ENCODE results near the gene LUC7L. TPM values are rescaled to one million over a fixed set of nuclear protein-coding genes. Genes with fewer than 3 reads are reported as not detected.
A peak's percentile ranks its signal among the peaks of the same experiment; 100 is the strongest.
"Not testable (repeated sequence)": the region's sequence is repeated elsewhere in the genome, so short reads cannot be mapped to it uniquely, and the experiment has no call there.

The LUC7L gene
- total and polyA plus RNA-seq, 7 experiments from 2014 or later = 6.9 to 177 (median 148) TPM

DNA sequence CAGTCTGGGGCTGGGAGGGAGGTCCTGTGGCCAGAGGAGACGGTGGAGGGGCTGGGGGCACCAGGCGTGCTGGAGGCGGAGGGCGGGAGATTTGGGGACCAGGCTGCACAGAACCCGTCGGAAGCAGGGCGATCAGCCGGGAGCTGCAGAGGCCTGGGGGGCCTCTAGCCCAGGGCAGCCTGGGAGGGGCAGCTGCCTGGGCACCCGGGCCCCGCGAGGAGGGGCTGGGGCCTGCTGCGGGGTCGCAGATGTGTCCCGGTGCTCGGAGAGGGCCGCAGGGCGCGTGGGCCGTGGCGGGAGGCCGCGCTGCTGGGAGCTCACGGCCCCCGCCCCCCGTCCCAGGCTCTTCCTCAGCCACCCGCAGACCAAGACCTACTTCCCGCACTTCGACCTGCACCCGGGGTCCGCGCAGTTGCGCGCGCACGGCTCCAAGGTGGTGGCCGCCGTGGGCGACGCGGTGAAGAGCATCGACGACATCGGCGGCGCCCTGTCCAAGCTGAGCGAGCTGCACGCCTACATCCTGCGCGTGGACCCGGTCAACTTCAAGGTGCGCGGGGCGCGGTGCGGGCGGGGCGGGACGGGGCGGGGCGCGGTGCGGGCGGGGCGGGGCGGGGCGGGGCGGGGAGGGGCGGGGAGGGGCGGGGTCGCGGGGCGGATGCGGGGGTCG, 75.6 kb downstream of the LUC7L start:
- H3K27ac ChIP-seq (ENCODE audit: low read depth, low read length); ATAC-seq; H3K9me3 Mint-ChIP-seq; H3K27ac Mint-ChIP-seq; H3K4me3 ChIP-seq (ENCODE audit: low read length); H3K9me3 ChIP-seq (ENCODE audit: control insufficient read depth in 2 of 3, low read length in 3 of 3); H3K36me3 Mint-ChIP-seq; H3K4me1 ChIP-seq (ENCODE audit: control insufficient read depth in 2 of 2, insufficient read depth in 2 of 2, low read length in 2 of 2); POLR2A ChIA-PET; H3K4me1 Mint-ChIP-seq; DNase-seq; H3K36me3 ChIP-seq (ENCODE audit: control insufficient read depth in 2 of 3, insufficient read depth in 3 of 3, low read length in 3 of 3); CTCF ChIA-PET; H3K27me3 ChIP-seq (ENCODE audit: control insufficient read depth in 2 of 2, insufficient read depth in 2 of 2, low read length in 2 of 2): not testable (repeated sequence)
- H3K4me3 Mint-ChIP-seq = peak overlapping the region in 1 of 10 donors; percentile 79
- intact Hi-C loops (cut with micrococcal nuclease) = loop anchor here in 1 of 2 donors (1.0 kb wide), 1 partner anchor 28 kb away; no protein-coding TSS in a partner anchor
- H3K27me3 Mint-ChIP-seq = peaks cover 23 to 51% (median 36%) of the 10 kb centered on the region in 5 donors

DNA sequence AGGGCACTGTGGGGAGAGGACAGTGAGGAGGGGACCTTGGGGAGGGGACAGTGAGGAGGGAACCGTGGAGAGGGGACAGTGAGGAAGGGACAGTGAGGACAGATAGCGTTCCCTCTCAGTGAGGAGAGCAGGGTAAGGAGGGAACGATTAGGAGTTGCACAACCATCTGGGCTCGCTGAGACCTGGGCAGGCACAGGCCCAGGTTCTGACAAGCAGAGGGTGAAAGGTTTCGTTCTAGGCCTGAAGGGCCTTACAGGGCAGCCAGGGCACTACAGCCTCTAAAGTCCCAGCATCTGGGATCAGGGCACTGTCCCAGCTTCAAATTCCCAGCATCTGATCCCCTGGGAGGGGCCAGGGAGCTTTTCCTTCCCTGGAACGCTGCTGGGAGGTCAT, 76.1 kb downstream of the LUC7L start:
- ATAC-seq; H3K9me3 ChIP-seq (ENCODE audit: control insufficient read depth in 2 of 3, low read length in 3 of 3); POLR2A ChIA-PET; intact Hi-C loops (cut with micrococcal nuclease); H3K9me3 Mint-ChIP-seq; H3K4me3 ChIP-seq (ENCODE audit: low read length); H3K27ac ChIP-seq (ENCODE audit: low read depth, low read length); H3K27me3 ChIP-seq (ENCODE audit: control insufficient read depth in 2 of 2, insufficient read depth in 2 of 2, low read length in 2 of 2); CTCF ChIA-PET; H3K4me1 Mint-ChIP-seq; H3K36me3 ChIP-seq (ENCODE audit: control insufficient read depth in 2 of 3, insufficient read depth in 3 of 3, low read length in 3 of 3); H3K36me3 Mint-ChIP-seq; DNase-seq; H3K4me1 ChIP-seq (ENCODE audit: control insufficient read depth in 2 of 2, insufficient read depth in 2 of 2, low read length in 2 of 2); H3K27ac Mint-ChIP-seq: not testable (repeated sequence)
- peaks cover 19 to 51% (median 37%) of the 10 kb centered on the region in 5 donors for H3K27me3 Mint-ChIP-seq
- peak overlapping the region in 4 of 10 donors; percentile 25 to 60 (median 46) for H3K4me3 Mint-ChIP-seq

DNA sequence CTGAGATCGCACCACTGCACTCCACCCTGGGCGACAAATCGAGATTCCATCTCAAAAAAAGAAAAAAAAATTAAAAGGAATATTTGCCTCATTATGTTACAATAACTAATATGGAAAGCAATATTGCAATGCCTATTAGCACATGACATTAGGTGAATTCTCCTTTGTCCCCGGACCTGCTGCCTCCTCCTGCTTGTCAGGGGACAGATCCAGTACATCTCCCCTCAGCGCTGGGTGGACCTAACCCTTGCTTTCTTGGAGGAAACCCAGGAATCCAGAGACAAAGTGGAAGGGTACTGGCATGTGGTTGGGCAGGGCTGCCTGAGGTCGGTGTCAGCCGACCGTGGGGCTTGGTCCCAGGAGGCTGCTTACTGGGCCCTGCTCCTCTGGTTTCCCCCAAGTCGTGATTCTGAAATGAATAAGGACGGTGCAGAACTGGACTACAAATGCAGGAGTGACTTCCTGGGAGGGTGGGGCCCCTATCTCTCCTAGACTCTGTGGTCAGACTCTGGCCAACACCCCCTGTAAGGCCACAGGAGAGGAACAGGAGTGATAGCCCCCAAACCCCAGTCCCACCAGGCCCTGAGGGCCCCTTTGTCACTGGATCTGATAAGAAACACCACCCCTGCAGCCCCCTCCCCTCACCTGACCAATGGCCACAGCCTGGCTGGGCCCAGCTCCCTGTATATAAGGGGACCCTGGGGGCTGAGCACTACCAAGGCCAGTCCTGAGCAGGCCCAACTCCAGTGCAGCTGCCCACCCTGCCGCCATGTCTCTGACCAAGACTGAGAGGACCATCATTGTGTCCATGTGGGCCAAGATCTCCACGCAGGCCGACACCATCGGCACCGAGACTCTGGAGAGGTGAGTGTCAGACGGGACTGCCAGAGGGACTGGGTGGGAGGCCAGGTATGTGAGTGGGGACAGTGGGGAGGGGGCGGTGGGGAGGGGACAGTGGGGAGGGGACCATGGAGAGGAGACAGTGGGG, 76.8 kb downstream of the LUC7L start, which contains the start of gene HBZ:
TSS of gene HBZ (plus strand) at position 504 of the 988 bp plus-strand sequence. CDS start at position 770, 266 bp downstream.
- peaks cover 0 to 5% (median 0%) of the 10 kb centered on the region in 5 donors for H3K36me3 Mint-ChIP-seq
- Histone ChIP-seq H3K9me3 (ENCODE audit: control insufficient read depth in 2 of 3, low read length in 3 of 3) (no peaks in the 10 kb centered on the region), H3K4me3 (ENCODE audit: low read length) (no peak within 1 kb of the TSS), H3K27ac (ENCODE audit: low read depth, low read length) (no peak within 1 kb of the TSS), H3K4me1 (ENCODE audit: control insufficient read depth in 2 of 2, insufficient read depth in 2 of 2, low read length in 2 of 2) (peaks cover 0 to 5% of the 10 kb centered on the region in 2 donors), H3K36me3 (ENCODE audit: control insufficient read depth in 2 of 3, insufficient read depth in 3 of 3, low read length in 3 of 3) (no peaks in the 10 kb centered on the region), H3K27me3 (ENCODE audit: control insufficient read depth in 2 of 2, insufficient read depth in 2 of 2, low read length in 2 of 2) (peaks cover 0 to 6% of the 10 kb centered on the region in 2 donors)
- ATAC-seq (no peak), DNase-seq (no peak)
- H3K9me3 Mint-ChIP-seq = no peaks in the 10 kb centered on the region
- CTCF ChIA-PET = no interaction called here
- H3K4me3 Mint-ChIP-seq = peak within 1 kb of the TSS in 5 of 10 donors; percentile 25 to 60 (median 53)
- H3K27ac Mint-ChIP-seq = no peak within 1 kb of the TSS
- peaks cover 5 to 8% (median 7%) of the 10 kb centered on the region in 7 donors for H3K4me1 Mint-ChIP-seq
- intact Hi-C loops (cut with micrococcal nuclease) = no loop called here
- POLR2A ChIA-PET = no interaction called here
- H3K27me3 Mint-ChIP-seq = peaks cover 18 to 50% (median 33%) of the 10 kb centered on the region in 5 donors

DNA sequence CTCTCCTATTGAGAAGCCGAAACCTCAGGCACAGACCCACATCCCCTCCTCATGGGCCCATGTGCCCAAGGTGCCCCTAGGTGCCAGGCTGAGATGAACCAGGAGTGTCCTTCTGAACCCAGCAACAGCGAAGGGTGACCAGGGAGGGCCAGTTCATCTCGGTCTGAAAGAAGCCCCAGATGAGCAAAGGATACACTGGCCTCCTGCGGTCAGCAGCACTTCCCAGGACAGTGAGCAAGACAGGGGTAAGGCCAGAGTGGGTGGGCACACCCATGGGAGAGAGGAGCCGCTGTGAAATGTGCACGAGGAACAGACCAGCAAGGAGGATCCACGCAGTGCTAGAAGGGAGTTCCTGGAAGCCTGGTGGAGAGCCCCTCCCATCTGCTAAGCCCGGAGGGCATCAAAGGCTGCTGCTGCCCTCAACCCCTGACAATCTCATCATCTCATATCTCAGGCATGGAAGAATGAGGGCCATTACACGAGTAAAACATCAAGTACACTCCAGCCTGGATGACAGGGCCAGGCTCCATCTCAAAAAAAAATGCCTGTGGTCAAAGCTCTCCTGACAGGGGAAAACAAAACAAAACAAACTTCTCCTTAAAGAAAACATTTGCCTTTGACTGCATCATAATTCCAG, 80.1 kb downstream of the LUC7L start:
- no peaks in the 10 kb centered on the region for H3K9me3 ChIP-seq (ENCODE audit: control insufficient read depth in 2 of 3, low read length in 3 of 3)
- H3K27ac Mint-ChIP-seq = peak overlapping the region in 1 of 9 donors; percentile 80
- H3K27me3 Mint-ChIP-seq = peaks cover 5 to 39% (median 19%) of the 10 kb centered on the region in 5 donors
- H3K36me3 ChIP-seq (ENCODE audit: control insufficient read depth in 2 of 3, insufficient read depth in 3 of 3, low read length in 3 of 3) = no peaks in the 10 kb centered on the region
- no peaks in the 10 kb centered on the region for H3K27me3 ChIP-seq (ENCODE audit: control insufficient read depth in 2 of 2, insufficient read depth in 2 of 2, low read length in 2 of 2)
- intact Hi-C loops (cut with micrococcal nuclease) = no loop called here
- H3K36me3 Mint-ChIP-seq = no peaks in the 10 kb centered on the region
- no peaks in the 10 kb centered on the region for H3K4me1 ChIP-seq (ENCODE audit: control insufficient read depth in 2 of 2, insufficient read depth in 2 of 2, low read length in 2 of 2)
- no peak overlapping the region for H3K4me3 Mint-ChIP-seq
- DNase-seq (no peak), ATAC-seq (no peak)
- no peak overlapping the region for H3K4me3 ChIP-seq (ENCODE audit: low read length)
- H3K27ac ChIP-seq (ENCODE audit: low read depth, low read length) = no peak overlapping the region
- H3K4me1 Mint-ChIP-seq = no peaks in the 10 kb centered on the region
- ChIA-PET CTCF (no interaction called here), POLR2A (no interaction called here)
- H3K9me3 Mint-ChIP-seq = no peaks in the 10 kb centered on the region

DNA sequence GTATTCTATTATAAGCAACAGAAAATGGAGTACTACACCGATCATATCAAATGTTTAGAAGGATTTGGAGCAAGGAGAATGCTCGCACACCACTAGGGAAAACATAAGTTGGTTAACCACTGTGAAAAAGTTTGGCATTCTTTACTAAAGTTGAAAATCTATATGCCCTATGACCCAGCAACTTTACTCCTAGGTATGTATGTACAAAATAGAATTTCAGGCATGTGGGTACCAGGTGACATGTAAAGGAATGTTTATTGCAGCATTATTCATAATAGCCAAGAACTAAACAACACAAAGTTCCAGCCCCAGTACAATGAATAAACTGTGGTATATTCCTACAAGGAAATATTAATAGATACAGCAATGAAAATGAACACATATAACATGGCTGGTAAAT, 82.6 kb downstream of the LUC7L start:
- no peaks in the 10 kb centered on the region for H3K4me1 Mint-ChIP-seq
- Histone ChIP-seq H3K4me1 (ENCODE audit: control insufficient read depth in 2 of 2, insufficient read depth in 2 of 2, low read length in 2 of 2) (no peaks in the 10 kb centered on the region), H3K36me3 (ENCODE audit: control insufficient read depth in 2 of 3, insufficient read depth in 3 of 3, low read length in 3 of 3) (no peaks in the 10 kb centered on the region)

DNA sequence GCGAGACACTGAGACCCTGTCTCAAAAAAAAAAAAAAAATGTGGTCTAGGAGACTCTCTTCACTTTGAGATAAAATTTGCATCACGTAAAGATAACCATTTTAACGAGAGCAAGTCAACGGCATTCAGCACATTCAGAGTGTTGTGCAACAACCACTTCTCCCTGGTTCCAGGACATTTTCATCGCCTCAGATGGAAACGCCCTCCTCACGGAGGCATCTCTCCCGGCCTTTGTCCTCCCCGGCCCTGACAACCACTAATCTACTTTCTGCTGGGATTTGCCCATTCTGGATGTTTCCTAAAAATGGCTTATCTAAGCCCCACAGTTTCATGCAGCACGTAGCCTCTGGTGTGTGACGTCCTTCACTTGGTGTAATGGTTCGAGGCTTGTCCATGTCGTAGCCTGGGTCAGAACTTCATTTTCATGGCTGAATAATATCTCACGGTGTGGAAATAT, 84.4 kb downstream of the LUC7L start:
- H3K27ac Mint-ChIP-seq = no peak overlapping the region

More for the DNA sequence above, 82.6 kb downstream of the LUC7L start:
- POLR2A ChIA-PET = interaction anchor here (0.6 kb wide), 1 partner anchor 503 kb away, joined by 3 read pairs; no protein-coding TSS in a partner anchor
- Mint-ChIP-seq H3K36me3 (no peaks in the 10 kb centered on the region), H3K4me3 (no peak overlapping the region), H3K27ac (no peak overlapping the region), H3K27me3 (peaks cover 5 to 30% (median 25%) of the 10 kb centered on the region in 5 donors), H3K9me3 (no peaks in the 10 kb centered on the region)
- Histone ChIP-seq H3K9me3 (ENCODE audit: control insufficient read depth in 2 of 3, low read length in 3 of 3) (no peaks in the 10 kb centered on the region), H3K27ac (ENCODE audit: low read depth, low read length) (no peak overlapping the region), H3K27me3 (ENCODE audit: control insufficient read depth in 2 of 2, insufficient read depth in 2 of 2, low read length in 2 of 2) (no peaks in the 10 kb centered on the region), H3K4me3 (ENCODE audit: low read length) (no peak overlapping the region)
- no peak for DNase-seq
- CTCF ChIA-PET = no interaction called here
- intact Hi-C loops (cut with micrococcal nuclease) = no loop called here
- no peak for ATAC-seq

More for the DNA sequence above, 84.4 kb downstream of the LUC7L start:
- H3K4me3 Mint-ChIP-seq = no peak overlapping the region
- intact Hi-C loops (cut with micrococcal nuclease) = no loop called here
- no peaks in the 10 kb centered on the region for H3K36me3 Mint-ChIP-seq
- no peaks in the 10 kb centered on the region for H3K4me1 ChIP-seq (ENCODE audit: control insufficient read depth in 2 of 2, insufficient read depth in 2 of 2, low read length in 2 of 2)
- H3K9me3 ChIP-seq (ENCODE audit: control insufficient read depth in 2 of 3, low read length in 3 of 3) = no peaks in the 10 kb centered on the region
- DNase-seq (no peak), ATAC-seq (no peak)
- H3K4me1 Mint-ChIP-seq = no peaks in the 10 kb centered on the region
- no peaks in the 10 kb centered on the region for H3K27me3 ChIP-seq (ENCODE audit: control insufficient read depth in 2 of 2, insufficient read depth in 2 of 2, low read length in 2 of 2)
- no peak overlapping the region for H3K27ac ChIP-seq (ENCODE audit: low read depth, low read length)
- no peaks in the 10 kb centered on the region for H3K9me3 Mint-ChIP-seq
- H3K36me3 ChIP-seq (ENCODE audit: control insufficient read depth in 2 of 3, insufficient read depth in 3 of 3, low read length in 3 of 3) = no peaks in the 10 kb centered on the region
- no peak overlapping the region for H3K4me3 ChIP-seq (ENCODE audit: low read length)
- H3K27me3 Mint-ChIP-seq = peaks cover 5 to 26% (median 22%) of the 10 kb centered on the region in 5 donors
- CTCF ChIA-PET = no interaction called here
- POLR2A ChIA-PET = no interaction called here
